HG03097 (cell line): ENCODE results near the gene LENG8.

ENCODE experiments used
- ATAC-seq: cut with Tn5 transposase; IDR thresholded peaks from one replicate; pipeline ENCODE4 v1.9.1; 2021; ENCODE audit not compliant: unreplicated experiment, low FRiP score

The LENG8 gene

GRCh38 chr19:54448774-54449700 is at the start of gene LENG8:
TSS of gene LENG8 (plus strand) at chr19:54449199. CDS start at chr19:54451345, 2,146 bp downstream.
- peak; percentile 85 for ATAC-seq

GRCh38 chr19:54400913-54401312 is 48.1 kb upstream of the LENG8 start:
- no peak for ATAC-seq

DNA sequence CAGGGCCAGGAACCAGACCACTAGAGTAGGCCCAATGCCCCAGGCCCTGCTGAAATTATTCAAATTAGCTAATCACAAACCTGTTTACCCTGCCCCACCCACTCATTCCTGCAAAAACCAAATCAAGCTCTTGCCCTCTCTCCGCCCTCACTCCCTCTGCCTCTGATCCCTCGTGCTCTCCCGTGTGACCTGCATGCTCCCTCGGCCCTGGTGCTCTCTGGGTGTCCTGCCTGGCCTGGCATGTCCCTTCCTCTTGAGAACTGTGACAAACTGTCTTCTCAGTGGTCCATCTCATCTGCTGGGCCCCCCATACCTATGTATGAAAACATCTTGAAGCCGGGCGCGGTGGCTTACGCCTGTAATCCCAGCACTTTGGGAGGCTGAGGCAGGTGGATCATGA is 45.9 kb upstream of the LENG8 start:
- no peak for ATAC-seq

DNA sequence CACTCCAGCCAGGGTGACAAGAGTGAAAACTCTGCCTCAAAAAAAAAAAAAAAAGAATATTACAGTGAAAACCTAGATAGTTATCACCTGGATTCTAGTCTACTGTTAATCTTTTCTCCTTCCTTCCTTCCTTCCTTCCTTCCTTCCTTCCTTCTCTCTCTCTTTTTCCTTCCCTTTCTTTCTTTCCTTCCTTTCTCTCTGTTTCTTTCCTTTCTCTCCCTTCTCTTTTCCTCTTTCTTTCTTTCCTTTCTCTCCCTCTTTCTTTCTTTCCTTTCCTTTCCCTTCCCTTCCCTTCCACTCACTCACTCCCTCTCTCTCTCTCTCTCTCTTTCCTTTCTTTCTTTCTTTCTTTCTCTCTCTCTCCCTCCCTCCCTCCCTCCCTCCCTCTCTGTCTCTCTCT is 43.4 kb upstream of the LENG8 start:
- ATAC-seq: no peak

- no peak for ATAC-seq
Observed at GRCh38 chr19:54407780-54408179, 41.2 kb upstream of the LENG8 start.

GRCh38 chr19:54408456-54409026 is 40.5 kb upstream of the LENG8 start:
- no peak for ATAC-seq

DNA sequence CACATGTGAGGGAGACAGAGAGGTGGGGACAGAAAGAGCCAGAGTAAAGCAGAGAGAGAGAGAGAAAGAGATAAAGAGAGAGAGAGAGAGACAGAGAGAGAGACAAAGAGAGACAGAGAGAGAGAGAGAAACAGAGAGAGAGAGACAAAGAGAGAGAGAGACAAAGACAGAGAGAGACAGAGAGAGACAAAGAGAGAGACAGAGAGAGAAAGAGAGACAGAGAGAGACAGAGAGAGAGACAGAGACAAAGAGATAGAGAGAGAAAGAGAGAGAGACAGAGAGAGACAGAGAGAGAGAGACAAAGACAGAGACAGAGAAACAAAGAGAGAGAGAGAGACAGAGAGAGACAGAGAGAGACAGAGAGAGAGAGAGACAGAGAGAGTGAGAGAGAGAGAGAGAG is 38.0 kb upstream of the LENG8 start:
- ATAC-seq: no peak

GRCh38 chr19:54412877-54413276 is 36.1 kb upstream of the LENG8 start:
- ATAC-seq: no peak

DNA sequence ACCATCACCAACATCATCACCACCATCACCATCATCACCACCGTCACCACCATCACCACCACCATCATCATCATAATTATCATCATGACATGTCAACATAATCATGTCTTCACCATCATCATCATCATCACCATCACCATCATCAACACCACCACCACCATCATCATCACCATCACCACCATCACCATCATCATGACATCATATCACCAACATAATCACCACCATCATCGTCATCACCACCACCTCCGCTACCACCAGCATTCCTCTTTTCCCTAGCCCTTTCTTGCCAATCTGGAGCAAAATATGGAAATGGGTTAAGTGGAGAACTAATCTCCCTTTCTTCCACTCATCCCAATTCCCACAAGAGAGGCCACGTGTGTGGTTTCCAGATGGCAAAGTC is 34.8 kb upstream of the LENG8 start:
- ATAC-seq: no peak

DNA sequence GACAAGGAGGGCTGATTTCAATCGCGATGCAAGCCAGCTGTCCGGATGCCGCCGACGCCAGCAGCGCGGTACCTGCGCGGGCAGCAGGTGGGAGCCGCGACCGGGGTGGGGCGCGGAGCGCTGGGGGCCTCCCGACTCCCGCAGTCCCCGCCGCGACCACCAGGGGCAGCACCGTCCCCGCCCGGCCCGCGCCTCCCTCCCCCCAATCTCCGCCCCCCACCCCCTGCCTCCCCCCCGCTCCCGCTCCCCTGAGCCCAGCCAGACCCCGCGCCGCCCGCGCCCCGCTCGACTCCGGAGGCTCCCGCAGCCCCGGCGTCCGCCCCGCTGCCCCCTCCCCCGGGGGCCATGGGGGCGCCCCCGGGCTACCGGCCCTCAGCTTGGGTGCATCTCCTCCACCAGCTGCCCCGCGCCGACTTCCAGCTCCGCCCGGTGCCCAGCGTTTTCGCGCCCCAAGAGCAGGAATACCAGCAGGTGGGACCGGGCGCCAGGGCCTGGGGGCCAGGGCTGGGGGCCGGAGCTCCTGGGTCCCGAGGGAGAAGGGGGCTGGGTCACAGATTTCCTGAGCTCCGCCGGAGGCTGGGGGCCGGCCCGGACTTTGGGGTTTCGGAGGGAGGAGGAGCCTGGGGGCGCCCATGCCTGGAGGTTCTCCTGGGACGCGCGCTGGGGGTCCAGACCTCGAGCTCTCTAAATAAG is 33.6 kb upstream of the LENG8 start, which contains the start of gene TTYH1:
TSS of gene TTYH1 (plus strand) at position 257 of the 693 bp plus-strand sequence. CDS start at position 346, 89 bp downstream.
- no peak for ATAC-seq

- ATAC-seq: no peak
Observed at GRCh38 chr19:54415901-54416673, 32.9 kb upstream of the LENG8 start.

DNA sequence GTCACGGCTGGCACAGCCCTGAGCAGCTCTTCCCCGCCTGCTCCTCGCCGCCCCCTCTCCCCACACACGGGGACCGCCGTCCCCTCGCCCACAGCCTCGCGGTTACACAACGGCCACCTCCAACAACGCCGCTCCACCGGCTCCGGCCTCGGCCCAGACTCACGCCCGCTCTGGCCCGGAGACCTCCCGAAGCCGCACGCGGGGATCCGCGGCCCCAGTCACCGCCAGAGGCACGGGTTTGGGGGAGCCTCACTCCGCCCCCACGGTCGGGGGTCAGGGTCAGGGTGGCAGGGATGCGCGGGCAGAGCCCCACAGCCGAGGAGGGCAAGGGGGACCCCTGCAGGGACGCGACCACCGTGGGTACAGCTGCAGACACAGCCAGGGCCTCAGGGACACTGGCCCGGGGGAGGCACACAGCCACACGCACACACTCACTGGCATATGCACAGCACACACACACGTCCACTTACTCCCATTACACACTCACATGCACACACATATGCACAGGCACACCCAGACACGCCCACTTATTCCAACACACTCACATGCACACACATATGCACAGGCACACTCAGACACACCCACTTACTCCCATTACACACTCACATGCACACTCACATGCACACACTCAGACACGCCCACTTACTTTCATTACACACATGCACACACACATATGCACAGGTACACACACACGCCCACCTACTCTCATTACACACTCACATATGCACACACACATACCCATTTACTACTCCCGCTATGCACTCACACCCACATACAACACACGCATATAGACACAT is 32.1 kb upstream of the LENG8 start:
- no peak for ATAC-seq

- peak; percentile 43 for ATAC-seq
Observed at GRCh38 chr19:54418030-54418929, 30.7 kb upstream of the LENG8 start.

DNA sequence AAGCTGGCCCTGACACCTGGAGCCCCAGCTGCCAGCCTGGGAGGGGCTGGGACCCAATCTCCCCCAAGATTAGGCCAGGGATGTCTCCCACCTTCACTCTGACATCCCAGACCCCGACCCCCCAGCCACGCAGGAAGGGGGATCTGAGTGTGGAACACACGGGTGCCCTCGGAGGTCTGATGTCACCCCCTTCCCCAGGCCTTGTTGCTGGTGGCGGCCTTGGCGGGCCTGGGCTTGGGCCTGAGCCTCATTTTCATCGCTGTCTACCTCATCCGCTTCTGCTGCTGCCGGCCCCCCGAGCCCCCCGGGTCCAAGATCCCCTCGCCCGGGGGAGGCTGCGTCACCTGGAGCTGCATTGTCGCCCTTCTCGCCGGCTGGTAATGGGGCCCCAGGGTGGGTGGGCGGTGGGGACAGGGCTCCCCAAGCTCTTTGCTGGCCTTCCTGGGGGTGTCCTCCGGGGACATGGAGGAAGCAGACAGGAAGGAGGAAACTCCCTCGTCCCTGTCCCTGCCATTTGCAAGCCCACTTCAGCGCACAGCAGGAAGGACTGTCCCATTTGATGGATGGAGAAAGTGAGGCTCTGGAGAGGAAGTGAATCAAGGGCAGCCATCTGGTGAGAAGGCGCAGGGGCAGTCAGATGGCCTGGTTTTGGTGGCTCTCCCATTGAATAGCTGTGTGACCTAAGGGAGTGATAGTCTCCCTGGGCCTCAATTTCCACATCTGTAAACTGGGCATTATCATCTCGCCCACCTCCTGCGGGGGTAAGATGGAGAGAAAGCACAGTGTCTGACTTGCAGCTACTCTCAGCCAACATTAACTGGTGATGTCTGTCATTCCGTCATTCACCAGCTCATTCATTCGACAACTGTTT is 29.8 kb upstream of the LENG8 start:
- no peak for ATAC-seq

GRCh38 chr19:54420068-54420382 is 29.0 kb upstream of the LENG8 start:
- no peak for ATAC-seq

- ATAC-seq: no peak
Observed at GRCh38 chr19:54420383-54421168, 28.4 kb upstream of the LENG8 start.

DNA sequence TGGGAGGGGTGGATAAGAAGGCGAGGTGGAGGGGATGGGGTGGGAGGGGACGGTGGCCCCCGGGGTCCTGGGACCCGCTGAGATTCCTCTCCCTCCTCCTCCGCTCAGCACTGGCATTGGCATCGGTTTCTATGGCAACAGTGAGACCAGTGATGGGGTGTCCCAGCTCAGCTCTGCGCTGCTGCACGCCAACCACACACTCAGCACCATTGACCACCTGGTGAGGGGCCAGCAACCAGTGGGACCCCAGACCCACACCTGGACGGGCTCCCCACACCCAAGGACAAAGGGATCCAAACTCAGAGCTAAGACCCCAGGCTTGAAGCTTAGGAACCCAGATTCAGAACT is 27.9 kb upstream of the LENG8 start:
- no peak for ATAC-seq
